Gastrocnemius medialis (tissue), 4 donors: Measurements from ENCODE around the gene SEC14L3.
"Not testable (repeated sequence)": the region's sequence is repeated elsewhere in the genome, so short reads cannot be mapped to it uniquely, and the experiment has no call there.

Source experiments
- CTCF ChIP-seq, 5 experiments: fragments of 450-650 bp in 3 of 5; fragments of 200-600 bp in 2 of 5; sonication (generic) in 2 of 5; IDR thresholded peaks in 4 of 5; conservative IDR thresholded peaks in 1 of 5; 1 replicate in 4 of 5; 2 replicates in 1 of 5; pipeline ENCODE4 v1.5.1; 2016 to 2019; ENCODE audit warnings: antibody characterized with exemption in 5 of 5, mild to moderate bottlenecking in 3 of 5, moderate library complexity in 3 of 5
- POLR2A ChIP-seq, 2 donors: fragments of 450-650 bp; IDR thresholded peaks; one replicate each; pipeline ENCODE4 v1.6.1; 2017; ENCODE audit warnings: antibody characterized with exemption in 2 of 2, mild to moderate bottlenecking in 2 of 2, moderate library complexity in 2 of 2

- TF ChIP-seq CTCF (IDR thresholded peaks at IDR 0.05 in 4 of 5, conservative IDR thresholded peaks at IDR 0.05 in 1 of 5); POLR2A (IDR thresholded peaks at IDR 0.05): not testable (repeated sequence)
Observed at GRCh38 chr22:30460555-30460954, 11.3 kb downstream of the SEC14L3 start.
